HFFc6 (cell line): Measurements from ENCODE around the gene TBC1D23. TPM values are rescaled to one million over a fixed set of nuclear protein-coding genes. Genes with fewer than 3 reads are reported as not detected.

Experiments
- DNase-seq: peaks from one replicate; pipeline ENCODE4 v3.0.0-alpha.2; 2018
- H3K27ac Mint-ChIP-seq: 2 replicates; pipeline ENCODE4 v1.8.0; 2020; ENCODE audit warnings: mild to moderate bottlenecking, mixed read lengths
- H3K27me3 Mint-ChIP-seq: 2 replicates; pipeline ENCODE4 v1.8.0; 2021; ENCODE audit warnings: mild to moderate bottlenecking, moderate library complexity, mixed read lengths; ENCODE audit not compliant: insufficient read depth
- H3K36me3 Mint-ChIP-seq: 2 replicates; pipeline ENCODE4 v1.8.0; 2021; ENCODE audit warnings: low read depth, mixed read lengths
- H3K4me1 Mint-ChIP-seq: 2 replicates; pipeline ENCODE4 v1.8.0; 2020; ENCODE audit warnings: low read depth, mixed read lengths
- H3K4me3 Mint-ChIP-seq: 2 replicates; pipeline ENCODE4 v1.8.0; 2020; ENCODE audit warnings: mild to moderate bottlenecking, moderate library complexity, mixed read lengths
- H3K9me3 Mint-ChIP-seq: 2 replicates; pipeline ENCODE4 v1.8.0; 2020; ENCODE audit warnings: mild to moderate bottlenecking, mixed read lengths
- total RNA-seq, 6 experiments: library from RNA; stranded (reverse); fragmentation: NEBNext Ultra II Directional; extraction: Animal tissue kit (Norgen Biotek cat#: 25700); gene quantifications; 2 replicates in 1 of 6; 3 replicates in 5 of 6; pipeline ENCODE4 v1.2.3, GENCODE V29; 2021
- TF ChIP-seq, protein P1 (sequence below): fragments of 200-600 bp; sonication (generic); IDR thresholded peaks from 2 replicates; pipeline ENCODE4 v1.5.0; 2021; ENCODE audit warnings: antibody characterized with exemption, mild to moderate bottlenecking

TBC1D23 gene
- total RNA-seq, 6 experiments from 2014 or later, result 62.1 to 76.5 (median 72.9) TPM

DNA sequence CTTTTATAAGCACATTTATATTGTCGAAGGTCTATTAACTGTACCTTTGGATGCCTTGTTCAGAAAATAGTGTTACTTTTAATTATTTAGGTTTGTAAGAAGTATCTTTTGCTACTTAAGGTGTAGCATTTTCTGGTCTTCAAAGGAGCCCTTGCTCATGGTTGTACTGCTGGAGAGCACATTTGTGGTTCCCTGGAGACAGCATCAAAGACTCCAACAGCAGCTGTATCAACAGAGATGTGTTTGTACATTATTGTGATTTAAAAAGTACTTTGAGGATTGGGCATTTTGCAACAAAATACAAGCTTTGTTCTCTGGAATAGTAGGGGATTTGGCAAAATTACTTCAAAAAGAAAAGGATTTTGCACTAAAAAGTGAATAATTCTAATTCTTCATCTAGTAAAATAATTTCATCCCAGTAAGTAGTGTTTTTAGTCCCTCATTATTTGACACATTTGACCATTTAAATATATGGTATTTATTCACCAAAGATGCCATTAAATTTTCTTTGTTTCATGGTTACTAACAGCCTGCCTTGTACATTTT lies 16.5 kb downstream of the TBC1D23 start:
- peaks cover under 1% of the 10 kb centered on the region for H3K36me3 Mint-ChIP-seq
- TF ChIP-seq, protein P1, sequence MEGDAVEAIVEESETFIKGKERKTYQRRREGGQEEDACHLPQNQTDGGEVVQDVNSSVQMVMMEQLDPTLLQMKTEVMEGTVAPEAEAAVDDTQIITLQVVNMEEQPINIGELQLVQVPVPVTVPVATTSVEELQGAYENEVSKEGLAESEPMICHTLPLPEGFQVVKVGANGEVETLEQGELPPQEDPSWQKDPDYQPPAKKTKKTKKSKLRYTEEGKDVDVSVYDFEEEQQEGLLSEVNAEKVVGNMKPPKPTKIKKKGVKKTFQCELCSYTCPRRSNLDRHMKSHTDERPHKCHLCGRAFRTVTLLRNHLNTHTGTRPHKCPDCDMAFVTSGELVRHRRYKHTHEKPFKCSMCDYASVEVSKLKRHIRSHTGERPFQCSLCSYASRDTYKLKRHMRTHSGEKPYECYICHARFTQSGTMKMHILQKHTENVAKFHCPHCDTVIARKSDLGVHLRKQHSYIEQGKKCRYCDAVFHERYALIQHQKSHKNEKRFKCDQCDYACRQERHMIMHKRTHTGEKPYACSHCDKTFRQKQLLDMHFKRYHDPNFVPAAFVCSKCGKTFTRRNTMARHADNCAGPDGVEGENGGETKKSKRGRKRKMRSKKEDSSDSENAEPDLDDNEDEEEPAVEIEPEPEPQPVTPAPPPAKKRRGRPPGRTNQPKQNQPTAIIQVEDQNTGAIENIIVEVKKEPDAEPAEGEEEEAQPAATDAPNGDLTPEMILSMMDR, result no peak
- no peaks in the 10 kb centered on the region for H3K9me3 Mint-ChIP-seq
- no peaks in the 10 kb centered on the region for H3K27me3 Mint-ChIP-seq
- no peak for DNase-seq
- peak overlapping the region; percentile 22; the same call in 1 of the 2 replicates for H3K27ac Mint-ChIP-seq
- H3K4me1 Mint-ChIP-seq, result peaks cover 49% of the 10 kb centered on the region
- no peak overlapping the region for H3K4me3 Mint-ChIP-seq

DNA sequence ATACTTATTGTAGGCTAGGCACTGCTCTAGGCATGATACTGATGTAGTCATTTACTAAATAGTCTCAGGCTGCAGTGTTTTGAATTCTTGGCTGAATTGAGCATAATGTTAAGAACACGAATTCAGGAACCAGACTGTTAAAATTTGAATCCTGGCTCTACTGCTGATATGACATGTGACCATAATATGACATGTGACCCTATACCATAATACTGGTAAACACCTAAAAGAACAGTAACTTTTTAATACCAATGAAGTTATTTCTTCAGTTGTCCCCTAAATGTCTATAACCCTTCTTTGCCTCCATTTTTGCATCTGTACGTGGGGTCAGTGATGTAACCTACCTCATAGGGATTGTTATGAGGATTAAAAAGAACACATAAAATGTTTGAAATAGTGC lies 18.1 kb downstream of the TBC1D23 start:
- H3K27me3 Mint-ChIP-seq, result no peaks in the 10 kb centered on the region

DNA sequence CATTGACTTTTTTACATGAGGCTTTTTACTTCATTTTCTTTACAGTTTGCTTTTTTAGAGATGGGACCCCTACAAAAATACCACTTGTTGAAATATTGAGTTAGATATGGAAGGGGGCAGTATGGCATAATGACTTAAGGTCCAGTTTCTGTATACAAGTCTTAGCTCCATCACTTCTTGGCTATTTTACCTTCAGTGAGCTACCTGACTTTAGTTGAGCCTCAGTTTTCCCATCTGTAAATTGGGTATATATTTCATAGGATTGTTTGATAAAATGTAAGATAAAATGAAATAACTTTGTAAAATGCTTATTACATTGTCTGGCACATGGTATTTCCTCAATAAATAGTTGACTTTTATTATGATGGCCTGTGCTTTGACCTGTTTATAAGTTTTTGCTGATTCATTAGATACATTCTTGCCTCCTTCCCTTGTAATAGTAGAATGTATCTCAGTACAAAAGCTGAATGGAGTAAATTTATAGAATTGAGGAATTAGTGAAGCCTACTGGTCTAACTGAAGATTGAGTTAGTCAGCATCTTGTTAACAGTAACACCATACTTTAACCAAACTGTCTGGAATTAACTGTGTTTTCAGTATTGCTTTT lies 27.6 kb downstream of the TBC1D23 start:
- peaks cover 12% of the 10 kb centered on the region for H3K4me1 Mint-ChIP-seq
- no peak for DNase-seq
- TF ChIP-seq, protein P1, result no peak

More for the DNA sequence above, 18.1 kb downstream of the TBC1D23 start:
- H3K36me3 Mint-ChIP-seq, result no peaks in the 10 kb centered on the region; the same call in 1 of the 2 replicates
- peaks cover 37% of the 10 kb centered on the region for H3K4me1 Mint-ChIP-seq
- H3K9me3 Mint-ChIP-seq, result no peaks in the 10 kb centered on the region
- TF ChIP-seq, protein P1, result no peak
- H3K4me3 Mint-ChIP-seq, result no peak overlapping the region
- no peak for DNase-seq
- H3K27ac Mint-ChIP-seq, result 0 out of 2 replicates have a peak overlapping the region, but pooled peaks have one; percentile 12

DNA sequence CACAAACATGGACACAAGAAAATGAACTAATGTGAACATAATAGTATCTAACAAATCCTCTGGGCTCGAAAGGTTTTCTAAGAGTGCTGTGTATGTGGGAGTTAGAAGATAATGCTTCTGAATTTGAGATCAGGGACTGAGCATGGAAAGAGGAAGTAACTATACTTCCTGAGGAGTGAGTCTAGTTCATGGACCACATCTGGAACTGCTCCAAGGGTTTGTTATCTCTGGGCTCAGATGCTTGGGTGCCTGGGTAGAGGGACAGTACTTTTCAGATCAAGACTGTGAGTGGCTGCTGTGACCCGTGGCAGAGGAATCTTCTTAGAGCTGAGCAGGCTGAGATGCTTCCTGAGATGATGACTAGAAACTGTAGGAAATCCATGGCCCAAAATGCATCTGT lies 28.5 kb downstream of the TBC1D23 start:
- peak; percentile 21 for DNase-seq
- H3K27me3 Mint-ChIP-seq, result no peaks in the 10 kb centered on the region
- TF ChIP-seq, protein P1, result no peak
- no peak overlapping the region; the same call in 1 of the 2 replicates for H3K4me3 Mint-ChIP-seq
- H3K36me3 Mint-ChIP-seq, result peaks cover 37% of the 10 kb centered on the region
- no peaks in the 10 kb centered on the region for H3K9me3 Mint-ChIP-seq
- peaks cover 12% of the 10 kb centered on the region for H3K4me1 Mint-ChIP-seq
- H3K27ac Mint-ChIP-seq, result peak overlapping the region; percentile 71

More for the DNA sequence above, 27.6 kb downstream of the TBC1D23 start:
- no peak overlapping the region for H3K27ac Mint-ChIP-seq
- H3K27me3 Mint-ChIP-seq, result no peaks in the 10 kb centered on the region
- no peaks in the 10 kb centered on the region for H3K9me3 Mint-ChIP-seq
- peaks cover 39% of the 10 kb centered on the region for H3K36me3 Mint-ChIP-seq
- no peak overlapping the region for H3K4me3 Mint-ChIP-seq

DNA sequence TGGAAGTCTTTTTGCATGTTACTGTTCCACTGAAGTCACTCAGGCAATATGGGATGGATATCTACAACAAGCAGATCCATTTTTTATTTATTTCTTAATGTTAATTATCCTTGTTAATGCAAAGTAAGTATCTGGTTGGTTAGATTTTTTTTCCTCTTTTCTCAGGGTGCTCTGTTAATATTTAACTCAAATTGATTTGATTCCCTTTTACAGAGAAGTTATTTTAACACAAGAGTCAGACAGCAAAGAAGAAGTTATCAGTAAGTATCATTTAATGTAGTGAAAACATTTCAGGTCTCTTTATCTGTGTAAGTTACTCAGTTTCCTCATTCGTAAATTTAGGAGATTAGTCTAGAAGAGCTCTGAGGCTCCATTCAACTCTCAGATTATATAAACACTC lies 34.3 kb downstream of the TBC1D23 start:
- DNase-seq, result no peak
- TF ChIP-seq, protein P1, result no peak
- peaks cover 36% of the 10 kb centered on the region for H3K36me3 Mint-ChIP-seq

More for the DNA sequence above, 34.3 kb downstream of the TBC1D23 start:
- Mint-ChIP-seq H3K27me3 (no peaks in the 10 kb centered on the region), H3K4me3 (no peak overlapping the region), H3K4me1 (peaks cover 18% of the 10 kb centered on the region), H3K27ac (no peak overlapping the region), H3K9me3 (no peaks in the 10 kb centered on the region)
